Gastrocnemius medialis (tissue), 4 donors: ENCODE measurements around the gene RGPD3. TPM values are rescaled to one million over a fixed set of nuclear protein-coding genes. Genes with fewer than 3 reads are reported as not detected.
A peak's percentile ranks its signal among the peaks of the same experiment; 100 is the strongest.
"Not testable (repeated sequence)": the region's sequence is repeated elsewhere in the genome, so short reads cannot be mapped to it uniquely, and the experiment has no call there.

Source experiments
- ATAC-seq, 2 donors: fragments of 150-250 bp; one replicate each; pipeline ENCODE4 v1.9.1; 2016
- DNase-seq, 2 donors: peaks; one replicate each; pipeline ENCODE4 v3.0.0-alpha.2; 2019
- H3K27ac ChIP-seq, 4 donors: fragments of 200-600 bp; sonication (generic); 1 replicate in 1 of 4; 2 replicates in 3 of 4; pipeline ENCODE4 v1.5.1; 2016 to 2018; ENCODE audit warnings: mild to moderate bottlenecking in 2 of 4, moderate library complexity in 1 of 4
- H3K27me3 ChIP-seq, 3 donors: fragments of 200-600 bp; sonication (generic) in 2 of 3; 1 replicate in 1 of 3; 2 replicates in 2 of 3; pipeline versions ENCODE4 v1.5.1 to v1.6.0; 2016 to 2019; ENCODE audit warnings: mild to moderate bottlenecking in 1 of 3, moderate library complexity in 1 of 3
- H3K36me3 ChIP-seq, 2 donors: fragments of 200-600 bp; sonication (generic) in 1 of 2; one replicate each; pipeline ENCODE4 v1.5.1; 2017 to 2018
- H3K4me1 ChIP-seq, 2 donors: fragments of 200-600 bp; sonication (generic) in 1 of 2; one replicate each; pipeline ENCODE4 v1.5.1; 2016 to 2017; ENCODE audit warnings: mild to moderate bottlenecking in 2 of 2
- H3K4me3 ChIP-seq, 4 donors: fragments of 200-600 bp; sonication (generic) in 3 of 4; 1 replicate in 1 of 4; 2 replicates in 3 of 4; pipeline ENCODE4 v1.5.1; 2016 to 2019; ENCODE audit warnings: mild to moderate bottlenecking in 2 of 4
- H3K9me3 ChIP-seq, 3 donors: fragments of 200-600 bp; sonication (generic) in 2 of 3; 1 replicate in 1 of 3; 2 replicates in 2 of 3; pipeline ENCODE4 v1.5.1; 2016 to 2019
- POLR2A ChIP-seq, 2 donors: fragments of 450-650 bp; IDR thresholded peaks; one replicate each; pipeline ENCODE4 v1.6.1; 2017; ENCODE audit warnings: antibody characterized with exemption in 2 of 2, mild to moderate bottlenecking in 2 of 2, moderate library complexity in 2 of 2
- in situ Hi-C, 4 donors: fragments of 200-750 bp; cut with MboI; loops; one replicate each; pipeline versions ENCODE4 v1.15.0 to v1.8.0; 2017; ENCODE audit warnings: low sequenced_read_pairs in 4 of 4
- intact Hi-C: fragments of 100-400 bp; cut with DNase I; formaldehyde crosslinking; loops from one replicate; pipeline ENCODE4 v1.15.1; 2023; ENCODE audit warnings: low total_unique reads
- total RNA-seq, 4 donors: library from RNA; depleted of rRNA; stranded (reverse); fragments of >200 nt; gene quantifications; one replicate each; pipeline versions ENCODE4 v1.1.0 to v1.2.3, GENCODE V29; 2016
- TF ChIP-seq, protein P1 (sequence below), 5 experiments: fragments of 450-650 bp in 3 of 5; fragments of 200-600 bp in 2 of 5; sonication (generic) in 2 of 5; IDR thresholded peaks in 4 of 5; conservative IDR thresholded peaks in 1 of 5; 1 replicate in 4 of 5; 2 replicates in 1 of 5; pipeline ENCODE4 v1.5.1; 2016 to 2019; ENCODE audit warnings: antibody characterized with exemption in 5 of 5, mild to moderate bottlenecking in 3 of 5, moderate library complexity in 3 of 5

Gene RGPD3
- under 1 TPM in 3 of 4 donors, not detected in 1; 0.15 to 0.38 (median 0.23) TPM for total RNA-seq

DNA sequence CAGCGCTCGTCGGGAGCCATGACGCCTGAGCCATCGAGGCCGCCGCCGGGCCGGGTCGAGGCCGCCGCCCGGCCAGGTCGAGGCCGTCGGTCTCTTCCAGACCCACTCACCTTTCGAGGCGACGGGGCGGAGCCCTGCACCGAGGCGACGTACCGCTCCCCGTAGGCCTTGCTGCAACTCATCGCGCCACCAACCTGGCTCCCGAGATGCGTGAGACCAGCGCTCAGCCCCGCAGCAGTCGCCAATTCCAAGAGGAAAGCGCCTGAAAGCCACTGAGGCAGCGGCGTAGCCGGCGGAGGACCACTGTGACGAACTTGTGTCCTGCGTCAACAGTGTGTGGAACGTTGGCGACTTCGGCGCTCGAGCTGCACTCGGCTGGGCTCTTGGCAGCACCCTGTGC, at the start of gene RGPD3:
TSS of gene RGPD3 (minus strand) at position 307 of the 400 bp plus-strand sequence. CDS start at position 182, 125 bp downstream.
- H3K27me3 ChIP-seq, intact Hi-C loops, H3K27ac ChIP-seq, H3K36me3 ChIP-seq, DNase-seq, H3K4me1 ChIP-seq, ATAC-seq, H3K9me3 ChIP-seq, H3K4me3 ChIP-seq: not testable (repeated sequence)
- in situ Hi-C loops: loop anchor here in 1 of 4 donors (25.0 kb wide), 1 partner anchor 356 kb away; no protein-coding TSS in a partner anchor

DNA sequence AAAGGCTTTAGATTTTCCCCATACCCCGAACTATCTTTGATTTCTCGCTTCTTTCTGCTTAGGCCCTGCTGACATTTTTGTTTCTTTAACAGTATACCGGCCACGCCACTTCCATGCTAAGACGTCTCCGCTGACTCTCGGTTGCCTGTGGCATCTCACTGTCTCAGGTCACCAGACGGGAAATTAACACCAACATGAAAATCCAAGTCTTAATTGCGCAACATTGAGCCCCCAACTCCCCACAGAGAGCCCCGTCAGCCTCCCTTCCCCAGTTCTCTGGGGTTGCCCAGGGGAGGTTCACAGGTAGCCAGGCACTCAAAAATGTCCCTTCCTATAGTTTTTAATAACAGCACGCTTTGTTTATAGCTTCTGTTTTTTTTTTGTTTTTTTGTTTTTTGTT, 49.1 kb upstream of the RGPD3 start:
- no peak for ATAC-seq

DNA sequence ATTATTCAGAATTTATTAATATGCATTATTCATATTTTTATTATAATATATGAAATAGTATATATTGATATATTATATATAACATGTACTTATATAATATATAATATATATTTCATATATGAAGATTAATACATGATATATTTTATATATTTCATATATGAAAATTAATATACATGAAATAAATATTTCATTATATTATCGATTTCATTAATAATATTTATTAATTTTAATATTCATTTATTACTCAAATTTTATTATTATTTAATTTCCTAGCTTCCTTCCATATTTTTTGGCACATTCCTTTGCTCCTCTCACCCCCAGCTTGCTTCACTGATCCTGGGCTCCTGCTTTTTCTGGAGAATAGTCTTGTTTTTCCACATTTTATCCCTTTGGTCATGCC, 48.7 kb upstream of the RGPD3 start:
- no peaks in the 10 kb centered on the region for H3K9me3 ChIP-seq
- no peak overlapping the region for H3K4me3 ChIP-seq
- ATAC-seq (no peak), DNase-seq (no peak)
- no peak overlapping the region for H3K27ac ChIP-seq
- no peaks in the 10 kb centered on the region for H3K4me1 ChIP-seq
- H3K27me3 ChIP-seq: no peaks in the 10 kb centered on the region
- no peaks in the 10 kb centered on the region for H3K36me3 ChIP-seq
- intact Hi-C loops (no loop called here), in situ Hi-C loops (no loop called here)
- TF ChIP-seq, protein P1, sequence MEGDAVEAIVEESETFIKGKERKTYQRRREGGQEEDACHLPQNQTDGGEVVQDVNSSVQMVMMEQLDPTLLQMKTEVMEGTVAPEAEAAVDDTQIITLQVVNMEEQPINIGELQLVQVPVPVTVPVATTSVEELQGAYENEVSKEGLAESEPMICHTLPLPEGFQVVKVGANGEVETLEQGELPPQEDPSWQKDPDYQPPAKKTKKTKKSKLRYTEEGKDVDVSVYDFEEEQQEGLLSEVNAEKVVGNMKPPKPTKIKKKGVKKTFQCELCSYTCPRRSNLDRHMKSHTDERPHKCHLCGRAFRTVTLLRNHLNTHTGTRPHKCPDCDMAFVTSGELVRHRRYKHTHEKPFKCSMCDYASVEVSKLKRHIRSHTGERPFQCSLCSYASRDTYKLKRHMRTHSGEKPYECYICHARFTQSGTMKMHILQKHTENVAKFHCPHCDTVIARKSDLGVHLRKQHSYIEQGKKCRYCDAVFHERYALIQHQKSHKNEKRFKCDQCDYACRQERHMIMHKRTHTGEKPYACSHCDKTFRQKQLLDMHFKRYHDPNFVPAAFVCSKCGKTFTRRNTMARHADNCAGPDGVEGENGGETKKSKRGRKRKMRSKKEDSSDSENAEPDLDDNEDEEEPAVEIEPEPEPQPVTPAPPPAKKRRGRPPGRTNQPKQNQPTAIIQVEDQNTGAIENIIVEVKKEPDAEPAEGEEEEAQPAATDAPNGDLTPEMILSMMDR (IDR thresholded peaks at IDR 0.05 in 4 of 5, conservative IDR thresholded peaks at IDR 0.05 in 1 of 5): no peak
- TF ChIP-seq POLR2A (IDR thresholded peaks at IDR 0.05): no peak

More for the DNA sequence above, 49.1 kb upstream of the RGPD3 start:
- Histone ChIP-seq H3K4me1 (no peaks in the 10 kb centered on the region), H3K27me3 (no peaks in the 10 kb centered on the region), H3K9me3 (no peaks in the 10 kb centered on the region), H3K27ac (no peak overlapping the region), H3K36me3 (no peaks in the 10 kb centered on the region), H3K4me3 (no peak overlapping the region)
- intact Hi-C loops: no loop called here
- TF ChIP-seq, protein P1 (IDR thresholded peaks at IDR 0.05 in 4 of 5, conservative IDR thresholded peaks at IDR 0.05 in 1 of 5): no peak
- no peak for TF ChIP-seq POLR2A (IDR thresholded peaks at IDR 0.05)
- in situ Hi-C loops: no loop called here
- DNase-seq: no peak

DNA sequence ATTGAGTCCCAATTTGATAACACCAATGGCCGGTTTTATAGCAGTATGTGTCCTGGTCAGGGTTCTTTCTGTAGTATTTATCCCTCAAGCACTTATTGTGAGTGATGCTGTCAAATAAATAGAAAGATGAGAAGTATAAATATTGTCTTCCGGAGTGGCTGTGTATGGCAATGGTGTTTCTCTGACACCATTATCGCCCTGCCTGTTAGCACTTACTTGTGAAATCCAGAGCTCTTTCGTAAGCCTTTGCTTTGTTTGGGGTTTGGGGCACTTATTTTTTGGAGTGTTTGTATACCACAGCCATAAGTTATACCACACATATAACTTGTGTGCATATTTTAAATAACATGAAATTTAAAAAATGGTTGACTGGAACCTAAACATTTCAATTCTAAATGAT, 48.2 kb upstream of the RGPD3 start:
- Histone ChIP-seq H3K9me3 (no peaks in the 10 kb centered on the region), H3K4me3 (no peak overlapping the region)
- intact Hi-C loops: no loop called here

DNA sequence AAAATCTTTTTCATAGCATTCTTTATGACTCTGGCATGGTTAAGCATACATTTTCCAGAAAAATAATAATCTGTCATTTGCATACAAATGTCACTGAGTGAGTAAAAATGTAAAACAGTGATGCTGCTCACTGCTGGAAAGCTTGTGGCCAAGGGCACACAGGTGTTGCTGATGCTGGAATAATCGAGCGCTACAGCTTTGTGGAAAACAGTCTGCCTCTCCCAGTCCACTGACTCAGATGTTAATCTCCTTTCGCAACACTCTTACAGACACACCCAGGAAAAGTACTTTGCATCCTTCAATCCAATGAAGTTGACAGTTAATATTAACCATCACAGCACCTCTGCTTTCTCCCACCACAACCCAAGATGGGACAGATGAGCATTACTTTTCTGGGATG, 46.6 kb upstream of the RGPD3 start:
- H3K9me3 ChIP-seq, H3K27me3 ChIP-seq, intact Hi-C loops, DNase-seq, in situ Hi-C loops, H3K36me3 ChIP-seq, ATAC-seq, H3K4me1 ChIP-seq, H3K4me3 ChIP-seq, H3K27ac ChIP-seq: not testable (repeated sequence)

More for the DNA sequence above, 48.2 kb upstream of the RGPD3 start:
- no peak overlapping the region for H3K27ac ChIP-seq
- DNase-seq (no peak), ATAC-seq (no peak)
- H3K4me1 ChIP-seq: no peaks in the 10 kb centered on the region
- H3K27me3 ChIP-seq: no peaks in the 10 kb centered on the region
- H3K36me3 ChIP-seq: no peaks in the 10 kb centered on the region
- TF ChIP-seq POLR2A (IDR thresholded peaks at IDR 0.05): no peak
- TF ChIP-seq, protein P1 (IDR thresholded peaks at IDR 0.05 in 4 of 5, conservative IDR thresholded peaks at IDR 0.05 in 1 of 5): no peak
- in situ Hi-C loops: no loop called here

DNA sequence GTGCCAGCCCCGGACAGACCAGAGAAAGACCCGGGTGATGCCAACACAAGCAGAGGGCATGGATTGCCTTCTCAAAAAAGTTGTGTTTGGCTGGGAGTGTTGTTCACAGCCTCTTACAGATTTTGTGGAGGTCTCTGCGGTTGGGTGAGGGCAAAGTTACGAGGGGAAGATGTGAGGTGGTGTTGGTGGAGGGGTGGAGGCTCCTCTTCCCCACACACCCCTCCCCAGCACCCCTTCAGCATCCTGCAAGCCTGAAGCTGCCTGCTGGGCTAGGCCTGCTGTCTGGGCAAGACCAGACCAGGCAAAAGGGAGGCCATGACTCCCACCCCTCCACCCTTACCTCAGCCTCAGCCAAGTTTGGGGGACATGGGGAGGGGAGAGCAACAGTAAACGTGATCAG, 45.2 kb upstream of the RGPD3 start:
- H3K9me3 ChIP-seq, ATAC-seq, intact Hi-C loops, H3K27ac ChIP-seq, H3K4me1 ChIP-seq, DNase-seq, H3K4me3 ChIP-seq, H3K27me3 ChIP-seq, H3K36me3 ChIP-seq, in situ Hi-C loops: not testable (repeated sequence)

DNA sequence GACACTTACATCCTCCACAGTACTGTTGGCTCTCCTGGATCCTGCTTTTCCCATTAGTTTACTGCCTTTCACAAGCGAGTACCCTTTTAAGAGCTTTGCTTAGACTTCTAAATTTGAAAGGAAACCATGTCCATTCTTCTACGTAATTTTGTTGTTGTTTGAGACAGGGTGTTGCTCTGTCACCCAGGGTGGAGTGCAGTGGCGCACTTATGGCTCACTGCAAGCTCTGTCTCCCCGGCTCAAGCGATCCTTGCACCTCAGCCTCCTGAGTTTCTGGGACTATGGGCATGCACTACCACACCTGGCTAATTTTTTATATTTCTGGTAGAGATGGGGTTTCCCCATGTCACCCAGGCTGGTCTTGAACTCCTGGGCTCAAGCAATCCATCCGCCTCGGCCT, 43.7 kb upstream of the RGPD3 start:
- H3K9me3 ChIP-seq, DNase-seq, H3K27ac ChIP-seq, H3K36me3 ChIP-seq, intact Hi-C loops, ATAC-seq, H3K27me3 ChIP-seq, in situ Hi-C loops, H3K4me3 ChIP-seq, H3K4me1 ChIP-seq: not testable (repeated sequence)

DNA sequence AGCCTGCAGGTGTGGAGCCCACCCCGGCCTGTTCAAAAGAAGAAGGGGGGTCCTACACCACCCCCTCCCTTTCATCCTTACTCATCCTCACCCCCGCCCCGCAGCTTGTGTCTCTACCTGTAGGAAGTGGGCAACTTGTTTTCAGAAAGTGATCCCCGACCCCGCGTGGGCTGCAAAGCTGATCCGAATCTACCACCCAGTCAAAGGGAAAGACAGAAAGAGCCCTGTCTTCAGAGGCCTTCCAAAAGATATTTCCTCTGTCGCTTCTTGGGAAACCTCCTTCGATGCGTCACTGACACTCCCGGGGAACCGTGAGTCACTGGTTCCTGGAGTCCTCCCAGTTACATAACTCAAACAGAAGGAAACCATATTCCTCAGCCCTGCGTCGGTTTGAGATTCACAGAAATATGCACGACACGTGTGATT, 43.3 kb upstream of the RGPD3 start:
- H3K4me3 ChIP-seq, H3K9me3 ChIP-seq, in situ Hi-C loops, intact Hi-C loops, H3K4me1 ChIP-seq, H3K27me3 ChIP-seq, H3K36me3 ChIP-seq, H3K27ac ChIP-seq: not testable (repeated sequence)
- DNase-seq (peak; percentile 45 to 70), ATAC-seq (peak; percentile 99)

DNA sequence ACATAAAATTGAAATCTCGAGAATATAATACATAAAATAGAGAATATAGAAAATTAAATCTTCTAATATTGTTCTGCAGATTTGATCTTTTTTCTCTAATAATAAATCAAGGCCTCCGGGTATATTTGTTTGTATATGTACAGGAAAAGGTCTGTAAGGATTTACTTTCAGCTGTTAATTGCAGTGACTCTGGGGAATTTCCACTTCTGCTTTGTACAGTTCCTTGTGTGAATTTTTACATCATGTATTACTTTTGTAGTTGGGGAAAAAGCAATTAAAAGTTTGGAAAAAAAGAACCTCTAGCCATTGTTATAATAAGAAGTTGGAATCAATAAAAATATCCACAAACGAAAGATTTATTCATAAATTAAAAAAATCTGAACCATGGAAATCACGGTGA, 42.6 kb upstream of the RGPD3 start:
- intact Hi-C loops, H3K27ac ChIP-seq, H3K9me3 ChIP-seq, H3K27me3 ChIP-seq, in situ Hi-C loops, H3K4me1 ChIP-seq, H3K36me3 ChIP-seq, H3K4me3 ChIP-seq, DNase-seq, ATAC-seq: not testable (repeated sequence)
